HG03159 (cell line): Measurements from ENCODE around the gene CAMTA1.

Source experiments
- ATAC-seq: cut with Tn5 transposase; IDR thresholded peaks from one replicate; pipeline ENCODE4 v1.9.1; 2021; ENCODE audit warnings: mild to moderate bottlenecking, moderate library complexity; ENCODE audit not compliant: unreplicated experiment

CAMTA1 gene

DNA sequence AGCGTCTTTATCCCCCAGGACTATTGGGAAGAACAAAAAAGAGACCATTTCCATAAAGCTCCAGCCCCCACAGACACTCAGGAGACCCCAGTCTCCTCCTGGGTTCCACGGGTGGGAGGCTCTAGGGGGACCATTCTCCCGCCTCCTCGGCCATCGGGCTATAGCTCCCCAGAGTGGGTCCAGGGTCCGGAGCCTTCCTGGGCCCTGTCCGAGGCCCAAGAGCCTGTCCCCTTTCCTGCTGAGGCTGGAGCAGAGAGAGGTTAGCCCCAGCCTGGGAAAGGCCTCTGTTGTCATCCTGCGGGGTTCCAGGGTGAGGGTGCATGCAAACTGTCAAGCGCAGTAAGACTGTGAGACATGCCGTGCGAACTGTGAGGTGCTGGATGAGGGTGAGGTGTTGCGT, 166.3 kb downstream of the CAMTA1 start:
- no peak for ATAC-seq

DNA sequence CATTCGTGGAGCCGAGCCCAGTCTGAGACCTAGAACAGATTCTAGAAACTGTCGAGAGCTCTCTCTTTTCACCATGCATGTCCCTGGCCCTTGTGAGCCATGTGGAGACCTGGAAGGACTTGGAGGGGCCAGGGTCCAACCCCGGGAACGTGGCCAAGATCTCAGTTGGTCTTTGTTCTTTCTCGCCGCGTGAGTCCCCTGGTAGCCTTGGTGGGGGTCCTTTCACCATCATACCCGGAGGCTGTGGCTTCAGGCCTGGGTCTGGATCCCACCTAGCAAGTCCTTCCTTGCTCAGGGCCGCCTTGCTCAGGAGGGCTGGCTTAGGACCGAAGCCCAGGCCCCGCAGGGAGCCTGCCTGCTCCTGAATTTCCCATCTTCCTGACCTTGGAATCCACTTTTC, 168.0 kb downstream of the CAMTA1 start:
- ATAC-seq = no peak

- no peak for ATAC-seq
Observed at GRCh38 chr1:6953907-6954364, 168.7 kb downstream of the CAMTA1 start.

- ATAC-seq = no peak
Observed at GRCh38 chr1:6954591-6954990, 169.3 kb downstream of the CAMTA1 start.

GRCh38 chr1:6955357-6956094, 170.3 kb downstream of the CAMTA1 start:
- no peak for ATAC-seq

- no peak for ATAC-seq
Observed at GRCh38 chr1:6956488-6957159, 171.4 kb downstream of the CAMTA1 start.

DNA sequence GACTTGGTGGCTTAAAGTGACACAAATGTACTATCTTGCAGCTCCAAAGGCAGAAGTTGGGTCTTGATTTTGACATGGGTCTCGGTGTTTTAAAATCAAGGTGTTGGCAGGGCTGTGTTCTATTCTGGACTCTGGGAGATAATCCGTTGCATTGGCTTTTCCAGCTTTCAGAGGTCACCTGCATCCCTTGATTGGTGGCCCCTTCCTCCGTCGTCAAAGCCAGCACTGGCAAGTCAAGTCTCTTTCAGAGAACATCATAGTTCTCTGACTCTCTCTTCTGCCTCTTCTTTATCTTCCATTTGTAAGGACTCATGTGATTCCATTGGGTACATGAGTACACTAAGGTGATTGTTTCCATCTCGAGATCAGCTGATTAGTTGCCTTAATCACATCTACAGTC, 172.1 kb downstream of the CAMTA1 start:
- ATAC-seq = no peak

DNA sequence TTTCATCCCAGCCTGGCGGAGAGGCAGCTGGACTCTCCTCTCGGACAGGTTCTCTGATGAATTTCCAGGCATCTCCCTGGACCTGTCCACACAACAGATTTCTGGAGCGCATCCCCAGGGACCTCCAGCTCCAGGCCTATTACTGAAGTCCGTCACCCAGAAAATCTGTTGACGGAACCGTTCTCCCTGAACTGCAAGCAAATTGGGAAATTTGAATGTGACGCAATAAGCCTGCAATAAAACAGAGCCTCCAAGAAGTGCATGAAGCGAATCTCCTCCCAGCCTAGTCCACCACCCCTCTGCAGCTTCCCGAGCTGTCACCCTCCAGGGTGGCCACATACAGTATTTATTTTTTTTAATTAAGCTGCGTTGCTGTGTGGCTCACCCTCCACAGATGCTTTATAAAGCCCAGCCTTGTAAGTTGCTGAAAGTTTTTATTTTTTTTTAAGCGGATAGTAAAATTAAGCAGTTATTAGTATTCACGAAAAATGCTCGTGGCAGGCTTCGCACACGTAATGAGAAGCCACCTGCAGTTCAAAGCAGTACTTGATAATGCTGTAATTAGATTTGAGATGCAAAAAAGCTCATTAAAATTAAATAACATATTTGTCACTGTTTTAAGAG, 173.3 kb downstream of the CAMTA1 start:
- ATAC-seq = no peak

GRCh38 chr1:6959491-6959890, 174.2 kb downstream of the CAMTA1 start:
- ATAC-seq = no peak

- no peak for ATAC-seq
Observed at GRCh38 chr1:6960291-6960811, 175.1 kb downstream of the CAMTA1 start.

GRCh38 chr1:6960860-6961259, 175.6 kb downstream of the CAMTA1 start:
- ATAC-seq = no peak

DNA sequence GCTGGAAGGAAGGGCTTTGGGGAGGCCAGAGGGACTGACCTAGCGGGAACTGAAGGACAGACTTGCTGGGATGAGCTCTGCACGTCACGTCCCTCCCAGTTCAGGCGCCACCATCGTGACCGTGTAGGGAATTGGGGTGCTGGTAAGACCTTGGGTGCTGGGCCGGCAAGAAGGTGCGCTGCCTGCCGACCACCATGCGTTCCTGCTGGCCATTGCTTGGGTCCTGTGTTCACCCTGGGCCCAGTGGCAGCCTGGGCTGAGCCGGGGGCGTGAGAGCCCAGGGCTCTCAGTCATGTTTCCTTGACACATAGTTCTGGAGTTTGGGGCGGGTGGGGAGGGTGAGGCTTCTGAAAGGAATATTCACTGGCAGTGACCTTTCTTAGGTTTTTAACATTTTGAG, 176.0 kb downstream of the CAMTA1 start:
- no peak for ATAC-seq

DNA sequence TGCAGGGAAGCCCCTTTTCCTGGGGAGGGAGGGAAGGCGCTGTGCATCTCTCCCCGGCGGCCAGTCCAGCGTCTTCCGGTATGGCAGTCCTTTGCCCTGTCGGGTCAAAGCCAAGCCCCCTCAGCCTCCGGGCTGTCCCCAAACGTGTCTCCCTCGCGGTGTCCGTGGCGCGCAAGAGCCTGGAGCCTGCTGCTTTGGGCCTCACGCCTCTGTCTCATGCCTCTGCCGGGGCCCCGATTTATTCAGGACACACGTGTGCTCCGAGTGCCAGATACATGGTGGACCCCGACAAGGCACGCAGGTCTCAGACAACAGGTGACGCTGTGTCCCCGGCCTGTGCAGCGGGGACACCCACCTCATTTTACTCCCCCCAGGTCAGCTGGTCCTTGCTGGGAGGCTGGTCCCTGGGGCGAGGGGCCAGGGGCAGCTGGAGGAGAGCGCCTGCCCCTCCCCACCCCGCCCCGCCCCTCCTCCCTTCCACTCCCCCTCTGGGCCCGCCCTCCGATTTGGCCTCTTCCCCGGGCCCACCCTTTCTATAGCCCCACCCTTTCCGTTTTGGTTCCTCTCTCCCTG, 176.7 kb downstream of the CAMTA1 start:
- no peak for ATAC-seq

DNA sequence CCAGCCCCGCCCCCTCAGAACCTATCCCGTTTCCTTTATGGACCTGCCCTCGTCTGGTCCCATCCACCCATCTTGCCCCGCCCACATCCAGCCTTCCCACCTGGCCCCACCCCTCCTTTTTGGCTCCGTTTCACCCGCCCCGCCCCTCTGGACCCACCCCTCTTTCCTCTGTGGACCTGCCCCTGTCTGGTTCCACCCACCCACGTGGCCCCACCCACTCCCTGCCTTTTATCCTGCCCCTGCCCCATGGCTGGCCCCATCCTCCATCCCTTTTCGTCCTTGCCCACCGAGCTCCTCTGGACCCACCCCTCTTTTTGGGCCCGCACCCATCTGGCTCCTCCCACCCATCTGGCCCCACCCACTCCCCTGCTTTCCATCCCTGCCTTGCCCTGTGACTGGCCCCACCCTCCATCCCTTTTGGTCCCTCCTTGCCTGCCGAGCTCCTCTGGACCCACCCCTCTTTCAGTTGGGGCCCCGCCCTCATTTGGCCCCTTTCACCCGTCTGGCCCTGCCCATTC, 177.3 kb downstream of the CAMTA1 start:
- no peak for ATAC-seq

DNA sequence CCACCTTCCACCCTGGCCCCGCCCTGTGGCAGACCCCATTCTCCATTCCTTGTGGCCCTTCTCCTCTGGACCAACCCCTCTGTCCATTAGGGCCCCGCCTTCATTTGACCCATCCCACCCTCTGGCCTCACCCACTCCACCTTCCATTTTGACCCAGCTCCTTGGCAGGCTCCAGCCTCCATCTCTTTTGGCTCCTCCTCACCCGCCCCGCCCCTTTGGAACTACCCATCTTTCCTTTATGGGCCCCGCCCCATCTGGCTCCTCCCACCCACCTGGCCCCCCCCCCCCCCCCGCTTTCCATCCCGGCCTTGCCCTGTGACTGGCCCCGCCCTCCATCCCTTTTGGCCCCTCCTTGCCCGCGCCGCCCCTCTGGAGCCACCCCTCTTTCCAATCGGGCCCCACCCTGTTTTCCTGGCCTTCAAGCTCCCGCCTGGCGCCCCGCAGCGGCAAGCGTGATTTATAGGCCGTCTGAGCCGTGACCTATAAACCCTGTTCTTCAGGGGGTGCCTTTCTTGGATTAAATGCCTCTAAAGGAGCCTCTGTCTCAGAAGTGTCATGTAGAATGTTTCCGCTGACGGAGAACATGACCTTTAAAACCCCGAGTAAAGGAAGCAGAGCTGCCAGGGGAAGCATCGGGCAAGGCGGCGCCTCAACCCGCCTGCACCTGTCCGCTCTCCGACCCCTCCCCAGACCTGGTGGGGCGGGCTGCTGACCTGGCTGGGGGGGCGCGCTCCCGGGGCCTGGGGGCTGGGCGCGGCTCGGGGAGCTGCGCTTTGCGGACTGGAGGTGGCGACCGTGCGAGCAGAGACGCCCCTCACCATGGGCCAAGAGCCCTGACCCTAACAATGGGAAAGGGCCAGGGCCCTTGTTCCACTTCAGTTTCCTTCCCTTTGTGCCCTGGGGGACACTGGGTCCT, 178.0 kb downstream of the CAMTA1 start:
- ATAC-seq = no peak

DNA sequence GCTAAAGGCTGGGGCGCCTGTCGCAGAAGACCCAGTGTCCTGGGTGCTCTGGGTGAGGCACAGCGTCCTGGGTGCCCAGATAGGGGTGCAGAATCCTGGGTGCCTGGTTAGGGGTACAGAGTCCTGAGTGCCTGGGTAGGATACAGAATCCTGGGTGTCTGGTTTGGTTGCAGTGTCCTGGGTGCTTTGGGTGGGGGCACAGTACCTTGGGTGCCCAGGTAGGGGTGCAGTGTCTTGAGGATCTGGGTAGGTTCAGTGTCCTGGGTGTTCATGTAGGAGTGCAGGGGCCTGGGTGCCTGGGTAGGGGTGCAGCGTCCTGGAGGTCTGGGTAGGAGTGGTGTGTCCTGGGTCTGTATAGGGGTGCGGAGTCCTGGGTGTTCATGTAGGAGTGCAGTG, 178.7 kb downstream of the CAMTA1 start:
- ATAC-seq = no peak

GRCh38 chr1:6965083-6965934, 180.1 kb downstream of the CAMTA1 start:
- no peak for ATAC-seq

GRCh38 chr1:6965935-6966241, 180.6 kb downstream of the CAMTA1 start:
- ATAC-seq = no peak

DNA sequence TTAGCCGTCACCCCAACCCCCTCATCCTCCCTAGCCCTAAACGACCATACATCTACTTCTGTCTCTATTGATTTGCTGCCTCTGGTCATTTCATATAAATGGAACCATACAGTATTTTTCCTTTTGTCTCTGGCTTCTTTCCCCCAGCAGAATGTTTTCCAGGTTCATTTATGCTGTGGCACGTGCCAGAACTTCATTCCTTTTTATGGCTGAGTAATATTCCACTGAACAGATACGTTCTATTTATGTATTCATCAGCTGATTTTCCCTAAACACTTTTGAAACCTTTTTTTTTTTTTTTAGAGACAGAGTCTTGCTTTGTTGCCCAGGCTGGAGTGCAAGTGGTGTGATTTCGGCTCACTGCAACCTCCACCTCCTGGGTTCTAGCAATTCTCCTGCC, 181.1 kb downstream of the CAMTA1 start:
- no peak for ATAC-seq
